Astrocyte of the cerebellum (primary cell): Measurements from ENCODE around the gene GABRB3.

Experiments
- DNase-seq: peaks from one replicate; pipeline ENCODE4 v3.0.0-alpha.2; 2011; ENCODE audit warnings: low read depth
- H3K4me3 ChIP-seq: 2 replicates; pipeline ENCODE4 v1.5.1; 2011; ENCODE audit warnings: mild to moderate bottlenecking, low read depth, low read length, moderate library complexity
- CTCF ChIP-seq: IDR thresholded peaks from 2 replicates; pipeline ENCODE4 v1.5.1; 2012; ENCODE audit warnings: low read length, low read depth, moderate library complexity, mild to moderate bottlenecking; ENCODE audit errors: missing control alignments
- in situ Hi-C: cut with HindIII; loops from 2 replicates; pipeline ENCODE4 v1.10.0; 2017; ENCODE audit warnings: low sequenced_read_pairs

GABRB3 gene

GRCh38 chr15:26790118-26790517 lies 17.3 kb upstream of the GABRB3 start:
- DNase-seq: no peak
- H3K4me3 ChIP-seq: no peak overlapping the region
- in situ Hi-C loops: no loop called here
- no peak for TF ChIP-seq CTCF

GRCh38 chr15:26781816-26782215 lies 8.9 kb upstream of the GABRB3 start:
- DNase-seq: no peak
- in situ Hi-C loops: no loop called here
- no peak for TF ChIP-seq CTCF
- H3K4me3 ChIP-seq: no peak overlapping the region

- in situ Hi-C loops: no loop called here
- DNase-seq: no peak
- H3K4me3 ChIP-seq: no peak overlapping the region
- no peak for TF ChIP-seq CTCF
These were observed 1.1 kb upstream of the GABRB3 start for GRCh38 chr15:26773917-26774316.

GRCh38 chr15:26773067-26773877 lies 406 bp upstream of the GABRB3 start:
- no peak for DNase-seq
- in situ Hi-C loops: no loop called here
- no peak for TF ChIP-seq CTCF
- H3K4me3 ChIP-seq: peak overlapping the region; percentile 22

GRCh38 chr15:26771578-26772153 lies 1.2 kb downstream of the GABRB3 start:
- in situ Hi-C loops: no loop called here
- no peak for DNase-seq
- no peak for TF ChIP-seq CTCF
- no peak overlapping the region for H3K4me3 ChIP-seq

- DNase-seq: no peak
- in situ Hi-C loops: no loop called here
- no peak for TF ChIP-seq CTCF
- no peak overlapping the region for H3K4me3 ChIP-seq
These were observed 1.7 kb downstream of the GABRB3 start for GRCh38 chr15:26771168-26771567.
